GM18909 (cell line): ENCODE measurements around the gene AKT2.

Experiments
- ATAC-seq: cut with Tn5 transposase; IDR thresholded peaks from one replicate; pipeline ENCODE4 v1.9.1; 2021; ENCODE audit warnings: mild to moderate bottlenecking; ENCODE audit not compliant: unreplicated experiment, poor library complexity

AKT2 gene

GRCh38 chr19:40302224-40303011 lies 17.3 kb upstream of the AKT2 start:
- ATAC-seq = no peak

GRCh38 chr19:40300668-40301067 lies 15.5 kb upstream of the AKT2 start:
- no peak for ATAC-seq

GRCh38 chr19:40298026-40298425 lies 12.9 kb upstream of the AKT2 start:
- no peak for ATAC-seq

- ATAC-seq = no peak
Measured at GRCh38 chr19:40294560-40294959, 9.4 kb upstream of the AKT2 start.

- ATAC-seq = no peak
Measured at GRCh38 chr19:40286971-40287421, 1.9 kb upstream of the AKT2 start.

GRCh38 chr19:40286235-40286970 lies 1.3 kb upstream of the AKT2 start:
- no peak for ATAC-seq

GRCh38 chr19:40285353-40286234 lies 449 bp upstream of the AKT2 start:
- peak; percentile 85 for ATAC-seq

GRCh38 chr19:40284251-40284500 lies 969 bp downstream of the AKT2 start:
- no peak for ATAC-seq

- ATAC-seq = no peak
Measured at GRCh38 chr19:40283414-40284250, 1.5 kb downstream of the AKT2 start.

GRCh38 chr19:40282920-40283319 lies 2.2 kb downstream of the AKT2 start:
- no peak for ATAC-seq

- no peak for ATAC-seq
Measured at GRCh38 chr19:40282209-40282580, 3.0 kb downstream of the AKT2 start.

- ATAC-seq = no peak
Measured at GRCh38 chr19:40281381-40282208, 3.5 kb downstream of the AKT2 start.

- no peak for ATAC-seq
Measured at GRCh38 chr19:40280608-40281221, 4.4 kb downstream of the AKT2 start.

- ATAC-seq = no peak
Measured at GRCh38 chr19:40279761-40280607, 5.2 kb downstream of the AKT2 start.

- ATAC-seq = no peak
Measured at GRCh38 chr19:40279120-40279551, 6.0 kb downstream of the AKT2 start.

GRCh38 chr19:40278361-40279035 lies 6.6 kb downstream of the AKT2 start:
- ATAC-seq = no peak

GRCh38 chr19:40277356-40278059 lies 7.6 kb downstream of the AKT2 start:
- ATAC-seq = no peak
